GM23248 (cell line): ENCODE measurements around the gene C7orf25. TPM values are rescaled to one million over a fixed set of nuclear protein-coding genes. Genes with fewer than 3 reads are reported as not detected.

Experiments
- DNase-seq: peaks from one replicate; pipeline ENCODE4 v3.0.0-alpha.2; 2015
- H2AFZ ChIP-seq: fragments of 200-600 bp; sonication (generic); 2 replicates; pipeline ENCODE4 v1.6.1; 2016; ENCODE audit warnings: antibody characterized with exemption
- H3F3A ChIP-seq: fragments of 200-600 bp; sonication (generic); 2 replicates; pipeline ENCODE4 v1.6.1; 2016; ENCODE audit warnings: mild to moderate bottlenecking, antibody characterized with exemption, mixed run types; ENCODE audit not compliant: insufficient read depth
- H3K27ac ChIP-seq: fragments of 200-600 bp; sonication (generic); 2 replicates; pipeline ENCODE4 v1.5.1; 2016; ENCODE audit warnings: mild to moderate bottlenecking
- H3K27me3 ChIP-seq: fragments of 200-600 bp; sonication (generic); replicated peaks from 2 replicates; pipeline ENCODE4 v1.6.1; 2016; ENCODE audit warnings: mild to moderate bottlenecking; ENCODE audit not compliant: insufficient read depth
- H3K36me3 ChIP-seq: fragments of 200-600 bp; sonication (generic); 2 replicates; pipeline ENCODE4 v1.6.1; 2016; ENCODE audit warnings: low read depth, mild to moderate bottlenecking
- H3K4me1 ChIP-seq: fragments of 200-600 bp; sonication (generic); 2 replicates; pipeline ENCODE4 v1.6.1; 2016; ENCODE audit warnings: mild to moderate bottlenecking; ENCODE audit not compliant: insufficient read depth
- H3K4me2 ChIP-seq: fragments of 200-600 bp; sonication (generic); one replicate; pipeline ENCODE4 v1.6.1; 2016; ENCODE audit warnings: mild to moderate bottlenecking; ENCODE audit not compliant: unreplicated experiment
- H3K4me3 ChIP-seq: fragments of 200-600 bp; sonication (generic); 2 replicates; pipeline ENCODE4 v1.5.1; 2016; ENCODE audit warnings: mild to moderate bottlenecking
- H3K79me2 ChIP-seq: fragments of 200-600 bp; sonication (generic); 2 replicates; pipeline ENCODE4 v1.6.1; 2016; ENCODE audit warnings: mild to moderate bottlenecking; ENCODE audit not compliant: insufficient read depth
- H3K9ac ChIP-seq: fragments of 200-600 bp; sonication (generic); 2 replicates; pipeline ENCODE4 v1.6.1; 2016; ENCODE audit warnings: mild to moderate bottlenecking
- H3K9me2 ChIP-seq: fragments of 200-600 bp; sonication (generic); 2 replicates; pipeline ENCODE4 v1.6.1; 2016; ENCODE audit warnings: mixed run types, mild to moderate bottlenecking, moderate library complexity; ENCODE audit not compliant: insufficient read depth
- H3K9me3 ChIP-seq: fragments of 200-600 bp; sonication (generic); one replicate; pipeline ENCODE4 v1.6.1; 2017; ENCODE audit warnings: low read depth
- H4K20me1 ChIP-seq: fragments of 200-600 bp; sonication (generic); 2 replicates; pipeline ENCODE4 v1.6.0; 2016; ENCODE audit not compliant: insufficient read depth
- EZH2 ChIP-seq: fragments of 200-600 bp; sonication (generic); IDR thresholded peaks from 2 replicates; pipeline ENCODE4 v1.6.1; 2018; ENCODE audit warnings: antibody characterized with exemption, mild to moderate bottlenecking; ENCODE audit not compliant: insufficient read depth, poor library complexity, severe bottlenecking
- EZH2phosphoT487 ChIP-seq: fragments of 200-600 bp; sonication (generic); IDR thresholded peaks from 2 replicates; pipeline ENCODE4 v1.6.1; 2018; ENCODE audit warnings: antibody characterized with exemption, moderate library complexity, mild to moderate bottlenecking, low read depth; ENCODE audit not compliant: insufficient read depth
- WGBS, 2 experiments: methylation state at CpG; one replicate each; pipeline ENCODE4 v1.1.6; 2015 to 2017; ENCODE audit warnings: low lambda C conversion rate in 2 of 2, low coverage in 1 of 2; ENCODE audit errors: missing lambda C conversion rate in 2 of 2; 5-methylcytosine and 5-hydroxymethylcytosine counted together
- in situ Hi-C: fragments of 300-500 bp; cut with MboI; formaldehyde crosslinking; loops from 2 replicates; pipeline ENCODE4 v1.15.0; 2020
- polyA plus RNA-seq: library from polyadenylated mRNA; unstranded; fragments of >200 nt; fragmentation: Nextera tagmentation; extraction: Ambion mirVana; gene quantifications from 2 replicates; pipeline ENCODE4 v1.2.1, GENCODE V29; 2016
- total RNA-seq: library from RNA; depleted of rRNA; stranded (reverse); fragments of >200 nt; shearing (Covaris generic); gene quantifications from 2 replicates; pipeline ENCODE4 v1.2.3, GENCODE V29; 2014

Gene C7orf25
- total and polyA plus RNA-seq, 2 experiments from 2014 or later = 4.2 to 19.3 TPM

DNA sequence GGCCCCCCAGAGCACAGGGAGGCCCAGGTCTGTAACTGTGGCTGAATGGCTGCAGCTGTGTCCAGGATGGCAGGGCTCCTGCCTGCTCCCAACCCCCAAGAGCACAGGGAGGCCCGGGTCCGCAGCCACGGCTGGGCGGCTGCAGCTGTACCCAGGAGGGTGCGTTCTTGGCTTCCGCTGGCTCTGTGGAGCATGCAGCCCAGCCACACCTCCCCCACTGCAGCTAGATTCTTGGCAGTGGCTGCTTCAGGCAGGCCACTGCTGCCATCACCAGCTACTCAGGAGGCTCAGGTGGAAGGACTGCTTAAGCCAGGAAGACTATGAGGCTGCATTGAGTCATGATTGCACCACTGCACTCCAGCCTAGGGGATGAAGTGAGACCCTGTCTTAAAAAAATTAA is 27.9 kb downstream of the C7orf25 start:
- Histone ChIP-seq H3K27me3 (no peaks in the 10 kb centered on the region), H3K27ac (no peak overlapping the region), H3K4me2 (no peak overlapping the region), H3K9me3 (no peaks in the 10 kb centered on the region), H3K36me3 (no peaks in the 10 kb centered on the region), H3K9me2 (no peaks in the 10 kb centered on the region), H2AFZ (no peak overlapping the region), H4K20me1 (no peaks in the 10 kb centered on the region), H3K9ac (no peak overlapping the region), H3K79me2 (no peaks in the 10 kb centered on the region), H3K4me3 (no peak overlapping the region), H3F3A (peaks cover 6% of the 10 kb centered on the region; the same call in 1 of the 2 replicates), H3K4me1 (peaks cover 3% of the 10 kb centered on the region; the same call in 1 of the 2 replicates)
- WGBS, 2 experiments = 94 to 95% methylated on average over 4 to 6 of the region's 6 CpGs
- in situ Hi-C loops = no loop called here
- no peak for DNase-seq
- TF ChIP-seq EZH2 (no peak), EZH2phosphoT487 (no peak)

DNA sequence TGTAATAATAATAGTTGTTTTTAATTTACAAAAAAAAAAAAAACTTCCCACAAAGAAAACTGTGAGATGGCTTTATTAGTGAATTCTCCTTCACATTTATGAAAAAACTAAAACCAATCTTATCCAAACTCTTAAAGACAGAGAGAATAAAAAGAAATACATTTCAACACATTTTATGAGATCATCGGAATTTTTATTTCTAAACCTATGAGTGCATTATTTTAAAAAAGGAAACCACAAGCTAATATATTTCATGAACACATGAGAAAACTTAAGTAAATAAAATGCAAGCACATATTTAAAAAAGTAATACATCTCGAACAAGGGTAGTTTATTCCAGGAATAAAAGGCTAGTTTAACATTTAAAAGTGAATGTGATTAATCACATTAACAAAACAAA is 31.5 kb downstream of the C7orf25 start:
- H3K9ac ChIP-seq = no peak overlapping the region
- no peaks in the 10 kb centered on the region for H4K20me1 ChIP-seq
- no peaks in the 10 kb centered on the region for H3K36me3 ChIP-seq
- no peaks in the 10 kb centered on the region for H3K27me3 ChIP-seq
- no peak overlapping the region for H3K27ac ChIP-seq
- no peak for TF ChIP-seq EZH2
- no peak for TF ChIP-seq EZH2phosphoT487
- no peak overlapping the region for H3K4me2 ChIP-seq
- H3K4me1 ChIP-seq = no peaks in the 10 kb centered on the region
- H2AFZ ChIP-seq = no peak overlapping the region
- no peaks in the 10 kb centered on the region for H3K79me2 ChIP-seq
- no peak overlapping the region for H3K4me3 ChIP-seq
- H3K9me2 ChIP-seq = no peaks in the 10 kb centered on the region
- H3K9me3 ChIP-seq = no peaks in the 10 kb centered on the region
- WGBS, 2 experiments = 71 to 80% methylated on average over 2 of the region's 2 CpGs
- no peaks in the 10 kb centered on the region for H3F3A ChIP-seq
- no peak for DNase-seq
- in situ Hi-C loops = no loop called here

DNA sequence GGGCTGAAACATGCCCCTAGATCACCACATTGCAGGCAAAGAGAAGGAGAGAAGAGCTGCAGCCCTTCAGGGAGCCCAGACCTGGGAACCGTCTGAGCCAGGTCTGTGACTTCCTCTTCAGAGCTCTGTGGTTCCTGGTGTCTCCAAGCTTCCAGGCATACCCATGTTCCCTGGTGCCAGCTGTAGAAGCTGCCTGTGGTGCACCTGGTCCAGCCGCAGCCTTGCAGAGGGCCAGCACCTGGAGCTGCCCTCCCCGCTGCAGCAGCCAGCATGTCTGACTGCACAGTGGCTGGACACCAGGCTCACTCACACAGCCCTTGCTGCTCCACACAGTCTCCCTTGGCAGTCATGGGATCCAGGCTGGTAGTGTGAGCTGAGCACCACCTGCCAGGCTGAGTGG is 33.6 kb downstream of the C7orf25 start:
- H3K4me2 ChIP-seq = no peak overlapping the region
- no peak for TF ChIP-seq EZH2
- H2AFZ ChIP-seq = no peak overlapping the region
- no peaks in the 10 kb centered on the region for H3K9me3 ChIP-seq
- H3K79me2 ChIP-seq = no peaks in the 10 kb centered on the region
- 72 to 87% methylated on average over 2 to 3 of the region's 3 CpGs for WGBS, 2 experiments
- no peak overlapping the region for H3K4me3 ChIP-seq
- no peaks in the 10 kb centered on the region for H3K27me3 ChIP-seq
- H3K36me3 ChIP-seq = no peaks in the 10 kb centered on the region
- no peaks in the 10 kb centered on the region for H4K20me1 ChIP-seq
- no peak for DNase-seq
- no peak overlapping the region for H3K27ac ChIP-seq
- no peak overlapping the region for H3K9ac ChIP-seq
- in situ Hi-C loops = no loop called here
- no peaks in the 10 kb centered on the region for H3K9me2 ChIP-seq
- H3K4me1 ChIP-seq = no peaks in the 10 kb centered on the region
- H3F3A ChIP-seq = no peaks in the 10 kb centered on the region

DNA sequence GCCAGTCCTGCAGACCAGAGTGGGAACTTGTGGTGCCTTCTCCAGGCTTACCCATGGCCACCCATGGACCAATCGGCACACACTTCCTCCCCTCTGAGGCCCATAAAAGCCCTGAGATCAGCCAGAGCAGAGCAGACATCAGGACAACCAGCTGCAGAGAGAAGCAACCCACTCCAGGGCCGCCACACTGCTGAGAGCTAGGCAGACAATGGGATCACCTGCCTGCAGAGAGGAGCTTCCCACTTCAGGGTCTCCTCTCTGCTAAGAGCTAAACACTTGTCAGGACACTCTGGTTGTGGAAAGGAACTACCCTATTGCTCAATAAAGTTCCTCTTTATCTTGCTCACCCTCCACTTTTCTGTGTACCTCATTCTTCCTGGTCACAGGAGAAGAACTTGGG is 34.0 kb downstream of the C7orf25 start:
- Histone ChIP-seq H3K9me3 (no peaks in the 10 kb centered on the region), H2AFZ (no peak overlapping the region), H3K36me3 (no peaks in the 10 kb centered on the region), H3K9ac (no peak overlapping the region), H4K20me1 (no peaks in the 10 kb centered on the region), H3K79me2 (no peaks in the 10 kb centered on the region), H3K4me1 (no peaks in the 10 kb centered on the region), H3K27ac (no peak overlapping the region), H3K4me2 (no peak overlapping the region), H3K27me3 (no peaks in the 10 kb centered on the region), H3K9me2 (no peaks in the 10 kb centered on the region), H3K4me3 (no peak overlapping the region), H3F3A (no peaks in the 10 kb centered on the region)
- TF ChIP-seq EZH2phosphoT487 (no peak), EZH2 (no peak)
- 54 to 91% methylated on average over 2 of the region's 2 CpGs for WGBS, 2 experiments
- no peak for DNase-seq
- in situ Hi-C loops = no loop called here
